ENCODE results near the gene BEND3. TPM values are rescaled to one million over a fixed set of nuclear protein-coding genes. Genes with fewer than 3 reads are reported as not detected.
"Not testable (repeated sequence)": the region's sequence is repeated elsewhere in the genome, so short reads cannot be mapped to it uniquely, and the experiment has no call there.

The BEND3 gene
- total RNA-seq, 1 experiment from 2014 or later = 2.6 TPM

- DNase-seq (ENCODE audit: low read depth) = no peak
- in situ Hi-C loops (cut with HindIII; ENCODE audit: low pct_unique_long_range_greater_than_20kb, low sequenced_read_pairs) = no loop called here
Measured at GRCh38 chr6:107123501-107123900, 8.2 kb upstream of the BEND3 start.

DNA sequence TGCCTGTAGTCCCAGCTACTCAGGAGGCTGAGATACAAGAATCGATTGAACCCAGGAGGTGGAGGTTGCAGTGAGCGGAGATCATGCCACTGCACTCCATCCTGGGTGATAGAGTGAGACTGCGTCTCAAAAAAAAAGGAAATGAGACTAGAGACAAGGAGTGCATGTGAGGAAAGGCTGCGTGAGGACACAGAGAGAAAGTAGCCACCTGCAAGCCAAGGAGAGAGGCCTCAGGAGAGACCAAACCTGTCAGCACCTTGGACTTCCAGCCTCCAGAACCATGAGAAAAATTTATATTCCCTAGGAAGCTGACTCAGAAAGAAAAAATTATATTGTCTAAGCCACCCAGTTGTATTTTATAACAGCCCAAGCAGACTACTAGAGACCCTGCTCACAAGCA is 7.4 kb upstream of the BEND3 start:
- in situ Hi-C loops (cut with HindIII; ENCODE audit: low pct_unique_long_range_greater_than_20kb, low sequenced_read_pairs) = no loop called here
- DNase-seq (ENCODE audit: low read depth) = no peak

DNA sequence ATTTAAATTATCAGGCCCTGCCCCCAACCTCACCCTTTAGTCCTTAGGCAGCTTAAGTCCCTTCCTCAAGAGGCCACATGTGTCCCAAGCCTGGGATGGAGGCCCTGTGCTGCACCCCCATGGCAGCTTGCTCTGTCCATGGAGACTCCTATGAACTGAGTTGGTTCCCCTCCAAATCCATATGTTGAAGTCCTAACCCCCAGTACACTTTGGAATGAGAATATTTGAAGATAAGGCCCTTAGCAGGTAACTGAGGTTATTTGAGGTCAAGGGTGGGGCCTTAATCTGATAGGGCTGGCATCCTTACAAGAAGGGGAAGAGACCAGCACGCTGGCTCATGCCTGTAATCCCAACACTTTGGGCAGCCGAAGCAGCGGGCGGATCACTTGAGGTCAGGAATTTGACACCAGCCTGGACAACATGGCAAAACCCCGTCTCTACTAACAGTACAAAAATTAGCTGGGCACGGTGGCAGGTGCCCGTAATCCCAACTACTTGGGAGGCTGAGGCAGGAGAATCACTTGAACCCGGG is 6.7 kb upstream of the BEND3 start:
- in situ Hi-C loops (cut with HindIII; ENCODE audit: low pct_unique_long_range_greater_than_20kb, low sequenced_read_pairs) = no loop called here
- no peak for DNase-seq (ENCODE audit: low read depth)

- in situ Hi-C loops (cut with HindIII; ENCODE audit: low pct_unique_long_range_greater_than_20kb, low sequenced_read_pairs) = no loop called here
- DNase-seq (ENCODE audit: low read depth) = no peak
Measured at GRCh38 chr6:107121266-107121665, 6.0 kb upstream of the BEND3 start.

DNA sequence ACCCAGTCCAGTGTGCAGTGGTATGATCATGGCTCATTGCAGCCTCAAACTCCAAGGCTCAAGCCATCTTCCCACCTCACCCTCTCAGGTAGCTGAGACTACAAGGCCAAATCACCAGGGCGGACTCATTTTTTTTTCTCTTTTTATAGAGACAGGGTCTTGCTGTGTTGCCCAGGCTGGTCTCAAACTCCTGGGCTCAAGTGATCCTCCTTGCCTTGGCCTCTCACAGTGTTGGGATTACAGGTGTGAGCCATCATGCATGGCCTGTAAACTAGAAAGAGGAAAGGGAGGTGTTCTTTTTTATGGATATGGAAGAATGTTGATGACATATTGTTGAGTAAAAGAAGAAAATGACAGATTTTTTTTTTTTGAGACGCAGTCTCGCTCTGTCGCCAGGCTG is 5.1 kb upstream of the BEND3 start:
- in situ Hi-C loops (cut with HindIII; ENCODE audit: low pct_unique_long_range_greater_than_20kb, low sequenced_read_pairs) = no loop called here
- DNase-seq (ENCODE audit: low read depth) = no peak

- DNase-seq (ENCODE audit: low read depth) = no peak
- in situ Hi-C loops (cut with HindIII; ENCODE audit: low pct_unique_long_range_greater_than_20kb, low sequenced_read_pairs) = no loop called here
Measured at GRCh38 chr6:107118976-107119375, 3.7 kb upstream of the BEND3 start.

GRCh38 chr6:107118540-107118939 is 3.2 kb upstream of the BEND3 start:
- in situ Hi-C loops (cut with HindIII; ENCODE audit: low pct_unique_long_range_greater_than_20kb, low sequenced_read_pairs); DNase-seq (ENCODE audit: low read depth): not testable (repeated sequence)

GRCh38 chr6:107116931-107117330 is 1.6 kb upstream of the BEND3 start:
- DNase-seq (ENCODE audit: low read depth) = no peak
- in situ Hi-C loops (cut with HindIII; ENCODE audit: low pct_unique_long_range_greater_than_20kb, low sequenced_read_pairs) = no loop called here

GRCh38 chr6:107116328-107116892 is 1.1 kb upstream of the BEND3 start:
- in situ Hi-C loops (cut with HindIII; ENCODE audit: low pct_unique_long_range_greater_than_20kb, low sequenced_read_pairs) = no loop called here

GRCh38 chr6:107115695-107116327 is 496 bp upstream of the BEND3 start:
- in situ Hi-C loops (cut with HindIII; ENCODE audit: low pct_unique_long_range_greater_than_20kb, low sequenced_read_pairs) = no loop called here
- peak; percentile 72 for DNase-seq (ENCODE audit: low read depth)

More at GRCh38 chr6:107116328-107116892, 1.1 kb upstream of the BEND3 start:
- DNase-seq (ENCODE audit: low read depth) = peak; percentile 27

DNA sequence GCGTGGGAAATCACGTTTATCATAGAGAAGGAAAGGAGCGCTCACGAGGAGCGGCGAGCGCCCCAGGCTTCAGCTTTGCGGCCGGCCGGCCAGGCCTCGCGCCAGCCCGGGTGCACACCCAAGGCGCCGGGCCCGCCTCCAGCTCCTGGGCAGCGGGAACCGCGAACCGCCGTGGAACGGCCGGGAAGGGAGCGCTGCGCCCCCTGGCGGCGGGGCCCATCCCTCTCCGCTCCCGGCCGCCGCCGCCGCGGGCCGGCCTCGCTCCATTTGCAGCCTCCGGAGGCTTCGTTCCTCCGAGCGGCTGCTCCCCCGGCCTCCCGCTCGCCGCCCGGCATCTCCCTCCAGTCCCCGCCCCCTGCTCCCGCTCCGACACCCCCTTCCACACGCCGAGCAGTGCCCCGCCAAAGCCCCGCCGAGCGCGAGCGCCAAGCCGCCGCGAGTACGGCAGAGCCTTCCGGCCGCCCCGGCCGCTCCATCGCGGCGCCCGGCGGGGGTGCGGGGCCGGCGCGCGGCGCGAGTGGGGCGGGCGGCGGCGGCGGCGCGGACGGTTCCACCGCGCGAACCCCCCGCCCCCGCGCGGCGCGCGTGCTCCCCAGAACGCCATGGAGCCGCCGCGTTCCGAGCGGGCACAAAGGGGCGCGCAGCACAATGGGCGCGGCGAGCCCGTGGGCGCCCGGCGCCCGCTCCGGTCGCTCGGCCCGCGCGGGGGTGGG is 946 bp downstream of the BEND3 start:
- in situ Hi-C loops (cut with HindIII; ENCODE audit: low pct_unique_long_range_greater_than_20kb, low sequenced_read_pairs) = no loop called here
- DNase-seq (ENCODE audit: low read depth) = peak; percentile 91

GRCh38 chr6:107110200-107110599 is 5.1 kb downstream of the BEND3 start:
- in situ Hi-C loops (cut with HindIII; ENCODE audit: low pct_unique_long_range_greater_than_20kb, low sequenced_read_pairs) = no loop called here
- no peak for DNase-seq (ENCODE audit: low read depth)

DNA sequence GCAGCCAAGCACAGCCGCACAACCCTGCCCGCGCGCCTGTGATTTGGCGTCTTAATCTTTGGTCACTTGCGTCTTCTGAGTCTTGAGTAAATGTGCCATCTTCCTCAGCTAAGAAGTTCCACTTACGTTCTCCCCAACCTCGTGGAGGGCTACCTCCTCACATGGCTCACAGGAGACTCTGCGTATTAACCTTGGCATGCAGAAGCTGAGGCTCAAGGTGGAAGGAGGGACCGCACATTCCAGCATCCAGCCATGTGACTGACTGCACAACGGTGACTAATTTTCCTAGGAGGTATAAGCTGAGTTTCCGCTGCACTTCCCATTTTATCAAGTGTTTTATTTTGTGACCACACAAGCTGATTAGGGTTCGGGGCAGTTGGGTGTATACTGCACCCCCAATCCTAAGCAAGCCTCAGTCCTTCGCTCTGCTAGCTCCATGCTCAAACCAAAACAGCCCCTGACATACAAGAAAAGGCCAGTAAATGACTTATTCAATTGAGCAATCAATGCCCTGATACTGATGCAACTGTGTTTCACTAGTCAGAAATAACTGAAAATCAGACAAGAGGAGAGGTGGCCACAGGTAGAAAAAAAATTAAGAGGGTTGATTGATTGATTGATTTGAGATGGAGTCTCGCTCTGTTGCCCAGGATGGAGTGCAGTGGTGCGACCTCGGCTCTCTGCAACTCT is 7.0 kb downstream of the BEND3 start:
- in situ Hi-C loops (cut with HindIII; ENCODE audit: low pct_unique_long_range_greater_than_20kb, low sequenced_read_pairs) = no loop called here
- DNase-seq (ENCODE audit: low read depth) = peak; percentile 81

DNA sequence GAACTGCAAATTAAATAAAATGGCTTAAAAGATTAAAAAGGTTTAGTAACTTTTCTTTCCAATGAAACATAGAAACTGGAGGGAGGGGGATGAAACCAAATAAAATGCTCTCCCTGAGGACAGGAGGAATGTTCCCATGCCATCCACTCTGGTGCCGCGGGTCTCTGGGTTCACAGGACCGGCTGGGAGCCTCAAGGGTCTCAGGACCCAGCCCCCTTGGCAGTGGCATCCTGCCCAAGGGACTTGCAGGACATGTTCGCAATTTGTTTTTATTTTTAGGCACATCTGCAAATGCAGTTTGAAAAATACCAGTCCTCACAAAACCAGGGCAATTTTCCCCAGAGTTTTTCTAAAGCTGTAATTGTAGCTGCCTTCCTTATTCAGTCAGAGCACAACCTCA is 7.5 kb downstream of the BEND3 start:
- DNase-seq (ENCODE audit: low read depth) = no peak
- in situ Hi-C loops (cut with HindIII; ENCODE audit: low pct_unique_long_range_greater_than_20kb, low sequenced_read_pairs) = no loop called here

DNA sequence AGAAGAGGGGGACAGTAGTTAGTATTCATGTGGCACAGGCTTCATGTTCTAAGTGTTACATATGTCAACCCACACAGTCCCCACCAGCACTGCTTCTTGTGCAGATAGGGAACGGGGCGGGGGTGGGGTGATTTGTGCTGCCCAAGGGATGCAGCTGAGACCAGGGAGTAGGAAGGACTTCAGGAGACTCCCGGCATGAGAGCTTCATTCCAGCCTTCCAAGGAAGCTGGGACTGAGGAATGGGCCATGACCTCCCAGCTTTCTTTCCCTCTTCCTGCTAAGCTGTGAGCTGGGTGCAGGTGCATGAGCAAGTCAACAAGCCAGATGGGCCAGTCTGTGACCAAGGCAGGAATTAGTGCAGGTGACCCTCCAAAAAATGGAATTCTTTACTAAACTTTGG is 9.2 kb downstream of the BEND3 start:
- DNase-seq (ENCODE audit: low read depth) = no peak
- in situ Hi-C loops (cut with HindIII; ENCODE audit: low pct_unique_long_range_greater_than_20kb, low sequenced_read_pairs) = no loop called here

DNA sequence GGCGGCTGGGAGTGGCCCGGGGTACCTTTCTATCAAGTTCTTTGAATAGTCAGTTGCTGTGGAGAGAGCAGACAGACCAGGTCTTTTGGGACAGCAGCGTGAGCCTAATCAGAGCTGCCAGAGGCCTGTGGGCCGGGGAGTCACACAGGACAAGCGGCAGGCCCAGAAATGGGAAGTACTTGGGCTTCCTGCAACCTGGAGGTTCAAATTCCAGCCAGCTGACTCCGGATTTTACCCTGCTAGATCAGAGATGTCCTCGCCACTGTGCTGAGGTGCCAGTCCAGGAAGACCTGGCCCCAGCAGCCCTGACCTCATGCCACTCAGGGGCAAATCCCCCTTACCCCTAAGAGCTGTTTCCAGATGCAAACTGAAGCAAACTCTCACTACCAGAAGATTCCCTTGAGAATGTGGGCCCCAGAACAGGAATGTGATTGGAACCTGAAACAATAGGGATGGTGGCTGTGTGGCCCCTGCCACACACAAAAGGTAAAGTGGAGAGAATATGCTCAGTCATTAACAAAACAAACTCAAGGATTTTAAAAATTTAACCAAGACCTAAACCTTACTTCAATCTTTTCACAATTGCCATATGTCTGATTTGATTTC is 9.7 kb downstream of the BEND3 start:
- no peak for DNase-seq (ENCODE audit: low read depth)

DNA sequence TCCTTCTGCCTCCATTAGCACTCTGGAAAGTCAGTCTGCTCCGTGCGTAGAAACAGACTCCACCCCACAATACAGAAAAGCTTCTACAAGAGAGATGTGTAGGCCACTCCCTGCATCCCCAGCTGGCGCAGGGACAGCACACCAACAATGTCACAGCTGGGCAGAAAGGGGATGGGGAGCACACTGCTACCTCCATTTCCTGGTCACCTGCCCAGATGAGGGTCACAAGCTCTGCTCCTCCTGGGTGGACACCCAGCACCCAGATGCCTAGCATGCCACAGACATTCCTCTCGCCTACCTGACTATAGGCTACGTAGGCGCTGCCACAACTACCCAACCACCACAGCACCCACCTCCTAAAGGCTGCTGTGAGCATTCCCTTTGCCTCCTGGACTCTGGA is 12.2 kb downstream of the BEND3 start:
- DNase-seq (ENCODE audit: low read depth) = no peak
- in situ Hi-C loops (cut with HindIII; ENCODE audit: low pct_unique_long_range_greater_than_20kb, low sequenced_read_pairs) = no loop called here

More for the DNA sequence above, 9.7 kb downstream of the BEND3 start:
- in situ Hi-C loops (cut with HindIII; ENCODE audit: low pct_unique_long_range_greater_than_20kb, low sequenced_read_pairs) = no loop called here

- no peak for DNase-seq (ENCODE audit: low read depth)
- in situ Hi-C loops (cut with HindIII; ENCODE audit: low pct_unique_long_range_greater_than_20kb, low sequenced_read_pairs) = no loop called here
Measured at GRCh38 chr6:107102414-107102805, 12.9 kb downstream of the BEND3 start.
